ENCODE measurements around the gene TMEM61. TPM values are rescaled to one million over a fixed set of nuclear protein-coding genes. Genes with fewer than 3 reads are reported as not detected.
"Not testable (repeated sequence)": the region's sequence is repeated elsewhere in the genome, so short reads cannot be mapped to it uniquely, and the experiment has no call there.

Gene TMEM61
- polyA plus RNA-seq, 4 donors: 2.2 to 6.7 (median 4.8) TPM

GRCh38 chr1:55018395-55018794, 38.0 kb downstream of the TMEM61 start:
- Histone ChIP-seq H3K27ac (ENCODE audit: low read depth in 1 of 3, low read length in 2 of 3) (no peak overlapping the region), H3K4me3 (ENCODE audit: low read depth in 1 of 3, low read length in 3 of 3) (no peak overlapping the region), H3K4me1 (ENCODE audit: control insufficient read depth in 3 of 3, insufficient read depth in 2 of 3, low read depth in 1 of 3, low read length in 2 of 3) (peaks cover 0 to 9% (median 0%) of the 10 kb centered on the region in 3 donors), H3K9me3 (ENCODE audit: control insufficient read depth in 2 of 2, insufficient read depth in 1 of 2, low read depth in 1 of 2, low read length in 1 of 2) (peaks cover 0 to 4% of the 10 kb centered on the region in 2 donors), H3K27me3 (ENCODE audit: control insufficient read depth in 3 of 3, insufficient read depth in 3 of 3, low read length in 3 of 3) (peaks cover 0 to 10% (median 6%) of the 10 kb centered on the region in 3 donors), H3K36me3 (ENCODE audit: control insufficient read depth in 3 of 3, insufficient read depth in 2 of 3, low read depth in 1 of 3, low read length in 3 of 3) (peaks cover 0 to 2% (median 0%) of the 10 kb centered on the region in 3 donors)
- WGBS, 3 donors: 85 to 89% (median 89%) methylated on average over 9 of the region's 9 CpGs
- DNase-seq: no peak
- no peak for FAIRE-seq

GRCh38 chr1:55021942-55022546, 41.6 kb downstream of the TMEM61 start:
- no peak for FAIRE-seq
- WGBS, 3 donors: 34 to 44% (median 34%) methylated on average over 15 of the region's 15 CpGs

GRCh38 chr1:55024163-55024562, 43.7 kb downstream of the TMEM61 start:
- H3K4me3 ChIP-seq (ENCODE audit: low read depth in 1 of 3, low read length in 3 of 3); H3K4me1 ChIP-seq (ENCODE audit: control insufficient read depth in 3 of 3, insufficient read depth in 2 of 3, low read depth in 1 of 3, low read length in 2 of 3); H3K27me3 ChIP-seq (ENCODE audit: control insufficient read depth in 3 of 3, insufficient read depth in 3 of 3, low read length in 3 of 3); H3K27ac ChIP-seq (ENCODE audit: low read depth in 1 of 3, low read length in 2 of 3); H3K36me3 ChIP-seq (ENCODE audit: control insufficient read depth in 3 of 3, insufficient read depth in 2 of 3, low read depth in 1 of 3, low read length in 3 of 3); FAIRE-seq; DNase-seq; H3K9me3 ChIP-seq (ENCODE audit: control insufficient read depth in 2 of 2, insufficient read depth in 1 of 2, low read depth in 1 of 2, low read length in 1 of 2): not testable (repeated sequence)
- 74 to 78% (median 77%) methylated on average over 7 to 9 of the region's 10 CpGs for WGBS, 3 donors

More at GRCh38 chr1:55021942-55022546, 41.6 kb downstream of the TMEM61 start:
- peak; percentile 89 to 93 for DNase-seq
- H3K27me3 ChIP-seq (ENCODE audit: control insufficient read depth in 3 of 3, insufficient read depth in 3 of 3, low read length in 3 of 3): peaks cover 0 to 3% (median 0%) of the 10 kb centered on the region in 3 donors
- peaks cover 0 to 2% (median 0%) of the 10 kb centered on the region in 3 donors for H3K36me3 ChIP-seq (ENCODE audit: control insufficient read depth in 3 of 3, insufficient read depth in 2 of 3, low read depth in 1 of 3, low read length in 3 of 3)
- no peak overlapping the region for H3K4me3 ChIP-seq (ENCODE audit: low read depth in 1 of 3, low read length in 3 of 3)
- H3K9me3 ChIP-seq (ENCODE audit: control insufficient read depth in 2 of 2, insufficient read depth in 1 of 2, low read depth in 1 of 2, low read length in 1 of 2): peaks cover 0 to 4% of the 10 kb centered on the region in 2 donors
- no peak overlapping the region for H3K27ac ChIP-seq (ENCODE audit: low read depth in 1 of 3, low read length in 2 of 3)
- peaks cover 0 to 9% (median 0%) of the 10 kb centered on the region in 3 donors for H3K4me1 ChIP-seq (ENCODE audit: control insufficient read depth in 3 of 3, insufficient read depth in 2 of 3, low read depth in 1 of 3, low read length in 2 of 3)

GRCh38 chr1:55026682-55027081, 46.3 kb downstream of the TMEM61 start:
- not testable (repeated sequence) for H3K9me3 ChIP-seq (ENCODE audit: control insufficient read depth in 2 of 2, insufficient read depth in 1 of 2, low read depth in 1 of 2, low read length in 1 of 2); H3K4me1 ChIP-seq (ENCODE audit: control insufficient read depth in 3 of 3, insufficient read depth in 2 of 3, low read depth in 1 of 3, low read length in 2 of 3); H3K36me3 ChIP-seq (ENCODE audit: control insufficient read depth in 3 of 3, insufficient read depth in 2 of 3, low read depth in 1 of 3, low read length in 3 of 3); FAIRE-seq; H3K27ac ChIP-seq (ENCODE audit: low read depth in 1 of 3, low read length in 2 of 3); H3K4me3 ChIP-seq (ENCODE audit: low read depth in 1 of 3, low read length in 3 of 3); DNase-seq; H3K27me3 ChIP-seq (ENCODE audit: control insufficient read depth in 3 of 3, insufficient read depth in 3 of 3, low read length in 3 of 3)
- WGBS, 3 donors: 66 to 86% (median 79%) methylated on average over 2 to 3 of the region's 3 CpGs

GRCh38 chr1:55031098-55031497, 50.7 kb downstream of the TMEM61 start:
- WGBS, 3 donors: 95 to 98% (median 96%) methylated on average over 5 of the region's 5 CpGs
- not testable (repeated sequence) for FAIRE-seq; H3K36me3 ChIP-seq (ENCODE audit: control insufficient read depth in 3 of 3, insufficient read depth in 2 of 3, low read depth in 1 of 3, low read length in 3 of 3); H3K4me3 ChIP-seq (ENCODE audit: low read depth in 1 of 3, low read length in 3 of 3); H3K27me3 ChIP-seq (ENCODE audit: control insufficient read depth in 3 of 3, insufficient read depth in 3 of 3, low read length in 3 of 3); DNase-seq; H3K9me3 ChIP-seq (ENCODE audit: control insufficient read depth in 2 of 2, insufficient read depth in 1 of 2, low read depth in 1 of 2, low read length in 1 of 2); H3K27ac ChIP-seq (ENCODE audit: low read depth in 1 of 3, low read length in 2 of 3)
- peaks cover 0 to 14% (median 2%) of the 10 kb centered on the region in 3 donors for H3K4me1 ChIP-seq (ENCODE audit: control insufficient read depth in 3 of 3, insufficient read depth in 2 of 3, low read depth in 1 of 3, low read length in 2 of 3)

GRCh38 chr1:55033265-55033614, 52.8 kb downstream of the TMEM61 start:
- Histone ChIP-seq H3K4me3 (ENCODE audit: low read depth in 1 of 3, low read length in 3 of 3) (no peak overlapping the region), H3K27ac (ENCODE audit: low read depth in 1 of 3, low read length in 2 of 3) (no peak overlapping the region), H3K4me1 (ENCODE audit: control insufficient read depth in 3 of 3, insufficient read depth in 2 of 3, low read depth in 1 of 3, low read length in 2 of 3) (peaks cover 0 to 14% (median 2%) of the 10 kb centered on the region in 3 donors), H3K9me3 (ENCODE audit: control insufficient read depth in 2 of 2, insufficient read depth in 1 of 2, low read depth in 1 of 2, low read length in 1 of 2) (no peaks in the 10 kb centered on the region), H3K27me3 (ENCODE audit: control insufficient read depth in 3 of 3, insufficient read depth in 3 of 3, low read length in 3 of 3) (peaks cover 0 to 1% (median 0%) of the 10 kb centered on the region in 3 donors), H3K36me3 (ENCODE audit: control insufficient read depth in 3 of 3, insufficient read depth in 2 of 3, low read depth in 1 of 3, low read length in 3 of 3) (no peaks in the 10 kb centered on the region)
- DNase-seq (no peak), FAIRE-seq (no peak)
- WGBS, 3 donors: 83 to 90% (median 85%) methylated on average over 7 of the region's 7 CpGs

- Histone ChIP-seq H3K27ac (ENCODE audit: low read depth in 1 of 3, low read length in 2 of 3) (no peak overlapping the region), H3K4me3 (ENCODE audit: low read depth in 1 of 3, low read length in 3 of 3) (no peak overlapping the region), H3K4me1 (ENCODE audit: control insufficient read depth in 3 of 3, insufficient read depth in 2 of 3, low read depth in 1 of 3, low read length in 2 of 3) (peaks cover 0 to 22% (median 2%) of the 10 kb centered on the region in 3 donors), H3K27me3 (ENCODE audit: control insufficient read depth in 3 of 3, insufficient read depth in 3 of 3, low read length in 3 of 3) (peaks cover 0 to 9% (median 6%) of the 10 kb centered on the region in 3 donors), H3K36me3 (ENCODE audit: control insufficient read depth in 3 of 3, insufficient read depth in 2 of 3, low read depth in 1 of 3, low read length in 3 of 3) (no peaks in the 10 kb centered on the region), H3K9me3 (ENCODE audit: control insufficient read depth in 2 of 2, insufficient read depth in 1 of 2, low read depth in 1 of 2, low read length in 1 of 2) (no peaks in the 10 kb centered on the region)
- FAIRE-seq (no peak), DNase-seq (no peak)
- WGBS, 3 donors: 77 to 85% (median 82%) methylated on average over 6 of the region's 6 CpGs
Observed at GRCh38 chr1:55034476-55035133, 54.2 kb downstream of the TMEM61 start.

GRCh38 chr1:55035904-55036303, 55.5 kb downstream of the TMEM61 start:
- Histone ChIP-seq H3K27me3 (ENCODE audit: control insufficient read depth in 3 of 3, insufficient read depth in 3 of 3, low read length in 3 of 3) (peaks cover 0 to 22% (median 8%) of the 10 kb centered on the region in 3 donors), H3K4me1 (ENCODE audit: control insufficient read depth in 3 of 3, insufficient read depth in 2 of 3, low read depth in 1 of 3, low read length in 2 of 3) (peaks cover 0 to 32% (median 2%) of the 10 kb centered on the region in 3 donors), H3K4me3 (ENCODE audit: low read depth in 1 of 3, low read length in 3 of 3) (no peak overlapping the region), H3K9me3 (ENCODE audit: control insufficient read depth in 2 of 2, insufficient read depth in 1 of 2, low read depth in 1 of 2, low read length in 1 of 2) (no peaks in the 10 kb centered on the region), H3K36me3 (ENCODE audit: control insufficient read depth in 3 of 3, insufficient read depth in 2 of 3, low read depth in 1 of 3, low read length in 3 of 3) (no peaks in the 10 kb centered on the region), H3K27ac (ENCODE audit: low read depth in 1 of 3, low read length in 2 of 3) (no peak overlapping the region)
- no peak for FAIRE-seq
- WGBS, 3 donors: 56 to 60% (median 57%) methylated on average over 4 of the region's 4 CpGs
- DNase-seq: no peak

Data from small intestine (tissue), 7 donors.